GM12801 (cell line): ENCODE results near the gene PCDH9.

Experiments
- TF ChIP-seq, protein P1 (sequence below): IDR thresholded peaks from one replicate; pipeline ENCODE4 v1.5.1; 2011; ENCODE audit warnings: control low read depth; ENCODE audit not compliant: insufficient read length; ENCODE audit errors: extremely low read depth

Gene PCDH9

DNA sequence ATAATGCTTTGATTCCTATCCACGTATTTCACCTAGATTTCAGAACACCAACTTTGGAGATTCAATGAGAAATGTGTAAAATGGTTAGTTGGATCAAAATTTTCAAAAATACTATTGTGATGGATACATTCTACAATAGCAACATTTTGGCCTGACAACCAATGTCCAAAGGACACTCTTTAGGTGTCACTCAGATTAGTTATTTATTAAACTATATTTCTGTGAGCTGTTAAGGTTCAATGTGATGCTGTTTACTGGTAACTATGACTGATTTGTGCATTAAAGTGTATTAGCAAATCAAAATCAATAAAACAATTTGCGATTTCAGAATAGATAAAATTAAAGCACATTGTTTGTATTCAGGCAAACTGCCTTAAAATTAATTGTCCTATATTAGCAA, 149.8 kb downstream of the PCDH9 start:
- TF ChIP-seq, protein P1, sequence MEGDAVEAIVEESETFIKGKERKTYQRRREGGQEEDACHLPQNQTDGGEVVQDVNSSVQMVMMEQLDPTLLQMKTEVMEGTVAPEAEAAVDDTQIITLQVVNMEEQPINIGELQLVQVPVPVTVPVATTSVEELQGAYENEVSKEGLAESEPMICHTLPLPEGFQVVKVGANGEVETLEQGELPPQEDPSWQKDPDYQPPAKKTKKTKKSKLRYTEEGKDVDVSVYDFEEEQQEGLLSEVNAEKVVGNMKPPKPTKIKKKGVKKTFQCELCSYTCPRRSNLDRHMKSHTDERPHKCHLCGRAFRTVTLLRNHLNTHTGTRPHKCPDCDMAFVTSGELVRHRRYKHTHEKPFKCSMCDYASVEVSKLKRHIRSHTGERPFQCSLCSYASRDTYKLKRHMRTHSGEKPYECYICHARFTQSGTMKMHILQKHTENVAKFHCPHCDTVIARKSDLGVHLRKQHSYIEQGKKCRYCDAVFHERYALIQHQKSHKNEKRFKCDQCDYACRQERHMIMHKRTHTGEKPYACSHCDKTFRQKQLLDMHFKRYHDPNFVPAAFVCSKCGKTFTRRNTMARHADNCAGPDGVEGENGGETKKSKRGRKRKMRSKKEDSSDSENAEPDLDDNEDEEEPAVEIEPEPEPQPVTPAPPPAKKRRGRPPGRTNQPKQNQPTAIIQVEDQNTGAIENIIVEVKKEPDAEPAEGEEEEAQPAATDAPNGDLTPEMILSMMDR = no peak

DNA sequence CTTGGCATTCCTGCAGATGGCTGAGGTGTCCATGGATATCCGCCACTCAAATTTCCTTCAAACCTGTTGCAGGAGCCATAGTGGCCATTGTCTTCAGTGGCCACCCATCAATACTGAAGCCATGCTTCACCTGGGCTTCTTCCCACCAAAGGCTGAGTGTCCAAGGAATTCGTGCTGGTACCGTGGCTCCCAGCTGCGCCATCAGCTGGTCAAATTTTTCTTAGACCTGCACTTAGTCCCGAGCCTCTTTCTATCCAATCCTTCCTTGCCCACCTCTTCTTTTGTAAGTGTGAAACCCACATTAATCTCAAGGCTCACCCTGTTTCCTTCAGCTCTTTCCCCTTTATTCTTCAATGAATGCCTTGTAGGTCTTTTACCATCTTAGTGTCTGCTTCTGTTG, 152.1 kb downstream of the PCDH9 start:
- TF ChIP-seq, protein P1 = no peak

DNA sequence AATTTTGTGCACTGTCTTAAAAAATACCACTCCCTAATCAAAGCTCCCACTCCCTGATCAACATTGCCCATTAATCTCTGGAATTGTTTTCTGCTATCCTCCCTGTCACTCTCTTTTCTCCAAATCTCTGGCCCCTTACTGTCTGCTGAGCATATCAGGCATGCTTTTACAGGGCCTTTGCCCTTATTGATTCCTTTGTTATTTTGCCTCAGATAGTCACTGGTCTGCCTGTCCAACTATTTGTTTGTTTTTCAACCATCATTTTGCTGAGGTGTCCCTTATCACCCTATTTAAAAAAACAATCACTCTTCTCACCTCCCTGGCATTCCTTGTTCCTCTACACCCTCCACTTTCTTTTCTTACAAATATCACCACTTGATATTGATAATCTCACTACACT, 153.0 kb downstream of the PCDH9 start:
- TF ChIP-seq, protein P1 = no peak

DNA sequence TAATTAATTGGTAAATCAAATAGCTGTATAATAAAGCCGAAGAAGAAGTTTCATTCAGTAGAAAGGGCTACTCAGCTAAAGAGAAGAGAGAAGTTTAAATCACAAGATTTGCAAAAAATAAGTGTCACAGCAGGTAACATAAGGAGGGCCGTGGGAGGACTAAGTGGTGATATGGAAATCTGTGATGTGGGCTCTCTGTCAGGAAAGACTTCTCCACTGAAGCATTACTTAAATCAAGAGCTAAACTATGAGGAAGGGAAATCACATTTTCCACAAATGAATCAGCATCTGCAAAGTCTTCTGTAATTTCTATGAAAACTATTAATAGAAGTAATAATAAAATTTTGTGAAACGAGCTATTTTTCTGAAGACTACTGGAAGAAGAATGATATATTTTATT, 153.8 kb downstream of the PCDH9 start:
- TF ChIP-seq, protein P1 = no peak

DNA sequence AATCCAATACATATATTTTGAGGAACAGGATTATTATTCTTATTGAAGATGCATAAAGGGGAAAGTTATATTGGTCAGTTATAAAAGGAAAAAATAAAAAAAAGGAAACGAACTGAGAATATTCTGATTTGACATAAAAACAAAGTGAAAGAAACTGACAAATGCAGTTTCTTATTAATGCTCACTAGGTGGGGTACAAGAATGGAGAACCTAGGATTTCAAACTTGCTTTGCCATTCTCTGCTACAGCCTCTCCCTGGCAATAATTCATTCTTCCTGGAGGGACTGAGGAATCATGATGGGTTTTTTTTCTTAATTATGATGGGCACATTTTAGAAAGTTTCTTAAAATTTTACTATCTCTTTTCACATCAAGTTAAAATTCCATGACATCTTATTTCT, 154.9 kb downstream of the PCDH9 start:
- TF ChIP-seq, protein P1 = no peak

DNA sequence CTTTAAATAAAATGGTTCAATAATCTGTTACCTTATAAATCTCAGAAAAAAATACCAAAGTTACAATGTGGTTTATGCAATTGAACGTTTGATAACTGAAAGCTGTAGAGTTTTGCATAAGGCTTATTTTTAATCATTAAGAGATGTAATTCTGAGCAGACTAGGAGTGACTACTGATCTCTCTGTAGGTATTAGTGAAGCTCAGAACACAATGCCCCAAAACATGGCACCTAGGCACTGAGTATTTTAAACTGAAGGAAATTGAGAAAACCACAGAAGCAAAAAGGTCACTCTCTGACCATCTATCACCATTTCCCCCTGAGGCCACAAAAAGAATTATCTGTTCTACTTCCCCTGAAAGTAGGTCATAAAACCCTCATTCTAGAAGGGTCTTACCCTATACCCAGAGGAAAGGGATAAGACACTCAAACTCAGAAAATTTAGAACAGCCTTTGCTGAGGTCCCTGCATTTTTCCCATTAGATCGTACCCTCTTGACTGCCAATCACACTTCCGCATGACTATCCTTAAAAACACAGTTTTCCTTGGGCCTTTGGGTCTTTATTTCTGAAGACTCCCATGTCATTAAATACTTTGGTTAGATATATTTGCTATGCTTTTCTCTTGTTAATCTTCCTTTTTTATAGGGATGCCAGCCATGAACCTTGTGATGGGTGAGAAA, 158.1 kb downstream of the PCDH9 start:
- TF ChIP-seq, protein P1 = no peak

DNA sequence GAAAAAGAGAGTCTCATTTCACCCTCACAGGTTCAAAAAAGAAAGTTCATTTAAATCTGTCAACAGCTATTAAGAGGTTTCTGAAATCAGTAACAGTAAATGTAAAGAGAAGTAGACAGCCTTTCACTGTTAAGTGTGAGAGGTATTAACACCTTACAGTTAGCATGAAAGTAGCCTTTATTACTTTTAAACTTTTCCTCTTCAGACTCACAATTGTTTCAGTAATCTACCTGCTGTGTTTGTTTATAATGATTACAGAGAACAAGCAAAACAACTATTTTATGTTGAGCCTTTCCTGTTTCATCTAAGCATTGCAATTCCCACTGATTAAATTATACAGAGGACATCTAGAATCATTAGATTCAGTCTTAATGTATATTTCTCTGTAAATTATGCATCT, 159.8 kb downstream of the PCDH9 start:
- TF ChIP-seq, protein P1 = no peak
